Stimulated activated CD4-positive, alpha-beta T cell treated with anti-CD3 and anti-CD28 coated beads, Interleukin-1b, Interleukin-23, amount 100 ng/mL, for 1 hour (primary cell): ENCODE data around the gene CDC45.

Experiments
- DNase-seq, 2 donors: peaks; one replicate each; pipeline ENCODE4 v3.0.0-alpha.2; 2020; ENCODE audit warnings: low read depth in 2 of 2

CDC45 gene

GRCh38 chr22:19516378-19517170, 36.9 kb downstream of the CDC45 start:
- DNase-seq, result no peak

- no peak for DNase-seq
Observed at GRCh38 chr22:19517171-19517500, 37.4 kb downstream of the CDC45 start.

DNA sequence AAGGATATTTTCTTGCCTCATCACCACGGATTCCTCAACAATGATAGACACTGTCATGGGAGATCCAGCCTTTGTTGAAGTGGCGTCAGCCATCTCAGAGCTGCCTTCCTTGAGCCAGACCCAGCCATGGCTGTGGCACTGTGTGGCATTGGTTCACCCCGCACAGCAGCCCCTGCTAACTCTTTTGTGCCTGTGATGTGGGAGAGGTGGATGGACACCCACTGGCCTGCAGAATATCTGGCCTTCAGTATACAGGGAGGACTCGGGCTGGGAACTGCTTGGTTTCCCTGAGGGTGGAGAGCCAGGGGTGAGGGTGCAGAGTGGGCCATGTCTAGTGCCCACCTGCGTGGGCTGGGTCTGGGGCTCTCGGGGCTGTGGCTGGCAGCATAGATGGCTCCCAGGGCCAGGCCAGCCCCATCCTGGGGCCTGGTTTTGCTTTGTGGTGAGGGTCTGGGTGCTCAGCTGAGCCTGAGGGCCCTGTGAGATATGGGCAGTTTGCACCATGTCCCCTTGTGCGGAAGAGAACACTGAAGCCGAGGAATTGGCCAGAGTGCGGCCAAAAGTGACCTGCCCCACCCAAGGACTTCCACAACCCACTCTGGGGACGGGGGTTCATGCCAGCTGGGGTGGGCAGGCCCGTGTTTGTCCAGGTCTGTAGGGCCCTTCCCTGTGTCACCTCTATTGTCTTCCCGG, 38.3 kb downstream of the CDC45 start:
- DNase-seq, result no peak

GRCh38 chr22:19518635-19519034, 38.9 kb downstream of the CDC45 start:
- no peak for DNase-seq

GRCh38 chr22:19519041-19519926, 39.6 kb downstream of the CDC45 start:
- DNase-seq, result no peak

DNA sequence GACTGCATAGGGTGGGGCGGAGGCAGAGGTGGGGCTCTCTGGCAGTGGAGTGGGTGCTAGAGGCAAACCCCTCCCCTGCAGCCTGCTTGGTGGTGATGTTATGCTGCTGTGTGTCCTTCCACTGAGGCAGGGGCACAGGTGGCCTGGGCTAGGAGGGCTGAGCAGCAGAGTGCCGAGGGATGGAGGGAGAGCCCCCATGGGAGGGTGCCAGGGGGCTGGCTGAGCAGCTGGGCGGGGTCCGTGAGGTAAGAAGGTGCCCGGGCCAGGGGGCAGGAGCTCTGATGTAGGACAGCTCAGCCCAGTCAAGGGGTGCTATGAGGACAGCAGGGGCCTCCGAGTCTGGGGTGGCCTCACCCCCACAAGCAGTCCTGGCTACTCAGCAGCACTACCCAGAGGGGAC, 40.3 kb downstream of the CDC45 start:
- no peak for DNase-seq

- DNase-seq, result no peak
Observed at GRCh38 chr22:19520566-19521305, 41.0 kb downstream of the CDC45 start.

- DNase-seq, result no peak
Observed at GRCh38 chr22:19522190-19522880, 42.6 kb downstream of the CDC45 start.

DNA sequence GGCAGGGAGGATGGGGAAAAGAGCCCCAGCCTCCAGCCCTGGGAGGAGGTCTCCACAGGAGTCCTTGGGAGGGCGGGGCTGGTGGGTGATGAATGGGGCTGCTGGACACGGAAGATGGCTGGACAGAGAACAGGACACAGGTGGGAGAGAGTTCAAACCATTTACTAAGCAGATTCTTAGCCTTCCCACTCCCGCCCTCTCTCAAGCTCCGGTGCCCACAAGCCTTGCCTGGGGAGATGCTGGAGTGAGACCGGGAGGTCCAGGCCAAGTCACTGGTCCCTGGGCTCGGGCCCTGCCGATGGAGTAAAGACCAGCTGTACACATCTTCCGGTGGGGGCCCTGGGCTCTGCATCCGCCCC, 43.1 kb downstream of the CDC45 start:
- DNase-seq, result no peak

GRCh38 chr22:19523240-19524169, 43.8 kb downstream of the CDC45 start:
- no peak for DNase-seq

- DNase-seq, result no peak
Observed at GRCh38 chr22:19524170-19525115, 44.7 kb downstream of the CDC45 start, which contains the start of gene CLDN5. Gene CLDN5, minus strand, starts transcription at chr22:19524410. Its CDS starts 155 bp downstream, at chr22:19524255.

DNA sequence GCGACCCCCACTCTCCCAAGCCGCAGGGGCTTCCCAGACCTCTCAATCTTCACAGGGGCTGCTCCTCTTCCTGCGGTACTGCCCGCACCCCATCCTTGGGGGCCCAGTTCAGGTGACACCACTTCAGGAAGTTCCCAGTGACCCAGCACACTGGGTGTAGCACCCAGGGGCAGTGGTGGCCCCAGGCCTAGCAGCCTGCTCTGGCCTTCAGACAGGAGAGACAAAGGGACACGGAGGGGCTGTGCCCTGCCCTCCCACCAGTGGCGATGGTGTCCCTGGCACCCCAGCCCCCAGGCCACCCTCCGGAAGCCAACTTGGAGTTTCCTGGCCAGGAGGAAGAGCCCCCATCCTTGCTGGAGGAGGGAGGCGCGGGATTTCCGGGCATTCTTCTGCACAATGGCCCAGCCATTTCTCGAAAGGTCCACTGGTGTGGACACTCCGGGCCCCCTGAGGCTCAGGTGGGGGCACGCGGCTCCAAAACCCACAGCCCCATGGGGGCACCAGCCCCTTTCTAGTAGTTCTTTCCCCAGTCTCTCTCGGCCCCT, 45.5 kb downstream of the CDC45 start:
- DNase-seq, result no peak

- DNase-seq, result no peak
Observed at GRCh38 chr22:19525666-19526065, 45.9 kb downstream of the CDC45 start.

DNA sequence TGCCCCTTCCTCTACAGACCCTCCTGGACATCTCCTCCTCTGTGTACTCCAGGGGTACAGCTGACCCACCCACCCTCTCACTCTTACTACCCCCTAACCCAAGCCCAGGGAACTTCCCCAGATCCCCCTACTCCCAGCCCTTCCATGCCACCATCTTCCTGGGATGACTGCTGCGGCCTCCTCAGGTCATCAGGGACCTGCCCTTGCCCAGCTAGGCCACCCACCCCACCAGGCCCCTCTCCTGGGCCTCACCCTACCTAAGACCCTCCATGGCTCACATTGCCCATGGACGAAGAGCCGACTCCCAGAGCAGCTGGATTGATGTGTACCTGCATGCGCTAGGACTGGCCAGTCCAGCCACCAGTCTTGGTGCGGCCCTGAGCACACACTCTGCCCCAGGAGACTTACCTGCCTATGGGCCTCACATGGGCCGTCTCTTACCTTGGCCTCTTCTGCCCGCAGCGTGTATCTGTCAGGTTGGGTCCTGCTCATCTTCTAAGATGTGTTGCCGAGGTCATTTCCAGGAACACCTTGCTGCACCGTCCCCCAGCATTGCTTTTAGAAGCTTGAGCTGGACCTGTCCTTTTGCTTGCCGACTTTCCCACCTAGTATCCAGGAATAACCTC, 46.5 kb downstream of the CDC45 start:
- DNase-seq, result no peak

- no peak for DNase-seq
Observed at GRCh38 chr22:19526702-19527111, 47.0 kb downstream of the CDC45 start.

- DNase-seq, result no peak
Observed at GRCh38 chr22:19527321-19527721, 47.6 kb downstream of the CDC45 start.

DNA sequence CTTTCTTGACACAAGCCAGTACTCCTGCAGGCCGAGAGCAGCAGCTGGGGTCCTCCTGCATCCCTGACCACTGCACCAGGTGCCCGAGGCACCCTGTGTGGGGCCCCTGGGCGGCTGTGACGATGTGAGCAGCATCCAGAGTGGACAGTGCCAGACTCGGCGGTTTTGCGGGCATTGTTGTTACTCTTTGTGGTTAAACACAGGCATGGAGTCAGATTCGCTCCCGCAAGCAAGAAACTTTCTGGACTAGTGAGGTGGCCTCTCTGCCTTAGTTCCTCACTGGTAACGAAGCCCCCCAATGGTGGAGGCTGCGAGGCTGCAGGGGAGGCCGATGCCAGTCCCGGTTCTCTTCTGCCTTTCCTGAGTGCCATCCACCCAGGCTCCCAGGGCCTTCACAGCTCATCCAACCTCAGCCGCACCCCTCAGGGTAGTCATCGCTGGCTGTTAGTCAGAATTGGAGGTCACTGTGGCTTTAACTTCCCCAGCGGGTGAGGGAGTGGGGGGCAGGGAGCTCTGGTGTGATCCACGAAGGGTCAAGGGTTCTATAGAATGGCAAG, 48.2 kb downstream of the CDC45 start:
- no peak for DNase-seq

- no peak for DNase-seq
Observed at GRCh38 chr22:19529811-19530210, 50.1 kb downstream of the CDC45 start.
